Fibroblast of the aortic adventitia (primary cell): ENCODE data around the gene PHF5A. TPM values are rescaled to one million over a fixed set of nuclear protein-coding genes. Genes with fewer than 3 reads are reported as not detected.

Experiments used
- DNase-seq: peaks from one replicate; pipeline ENCODE4 v3.0.0-alpha.2; 2010; ENCODE audit warnings: low read depth
- H3K4me3 ChIP-seq: 2 replicates; pipeline ENCODE4 v1.5.1; 2011; ENCODE audit warnings: low read depth, mild to moderate bottlenecking, control low read depth, low read length, moderate library complexity
- total RNA-seq: library from RNA; depleted of rRNA; stranded (reverse); fragments of >200 nt; gene quantifications from 2 replicates; pipeline ENCODE4 v1.2.3, GENCODE V29; 2012; ENCODE audit warnings: low replicate concordance
- TF ChIP-seq, protein P1 (sequence below): IDR thresholded peaks from 2 replicates; pipeline ENCODE4 v1.5.1; 2011; ENCODE audit warnings: mild to moderate bottlenecking, low read length, control low read depth, inconsistent platforms; ENCODE audit not compliant: insufficient read depth

PHF5A gene
- total RNA-seq, 1 donor, result 34.6 TPM

DNA sequence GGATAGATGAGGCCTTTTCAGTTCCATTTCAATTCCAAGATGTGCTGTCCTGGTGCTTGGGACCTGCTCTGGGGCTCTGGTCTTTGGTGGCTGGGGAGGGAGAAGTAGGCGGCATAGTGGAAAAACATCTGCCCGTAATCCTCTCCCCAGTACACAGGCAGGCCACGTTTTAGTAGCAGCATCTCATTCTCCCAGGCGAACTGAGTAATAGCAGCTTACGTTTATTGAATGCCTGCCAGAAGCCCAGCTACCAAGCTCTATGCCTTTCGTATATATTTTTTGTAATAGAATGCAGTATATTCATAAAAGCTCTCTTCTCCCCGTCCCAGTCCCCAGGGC lies 11.9 kb upstream of the PHF5A start:
- TF ChIP-seq, protein P1, sequence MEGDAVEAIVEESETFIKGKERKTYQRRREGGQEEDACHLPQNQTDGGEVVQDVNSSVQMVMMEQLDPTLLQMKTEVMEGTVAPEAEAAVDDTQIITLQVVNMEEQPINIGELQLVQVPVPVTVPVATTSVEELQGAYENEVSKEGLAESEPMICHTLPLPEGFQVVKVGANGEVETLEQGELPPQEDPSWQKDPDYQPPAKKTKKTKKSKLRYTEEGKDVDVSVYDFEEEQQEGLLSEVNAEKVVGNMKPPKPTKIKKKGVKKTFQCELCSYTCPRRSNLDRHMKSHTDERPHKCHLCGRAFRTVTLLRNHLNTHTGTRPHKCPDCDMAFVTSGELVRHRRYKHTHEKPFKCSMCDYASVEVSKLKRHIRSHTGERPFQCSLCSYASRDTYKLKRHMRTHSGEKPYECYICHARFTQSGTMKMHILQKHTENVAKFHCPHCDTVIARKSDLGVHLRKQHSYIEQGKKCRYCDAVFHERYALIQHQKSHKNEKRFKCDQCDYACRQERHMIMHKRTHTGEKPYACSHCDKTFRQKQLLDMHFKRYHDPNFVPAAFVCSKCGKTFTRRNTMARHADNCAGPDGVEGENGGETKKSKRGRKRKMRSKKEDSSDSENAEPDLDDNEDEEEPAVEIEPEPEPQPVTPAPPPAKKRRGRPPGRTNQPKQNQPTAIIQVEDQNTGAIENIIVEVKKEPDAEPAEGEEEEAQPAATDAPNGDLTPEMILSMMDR, result no peak

DNA sequence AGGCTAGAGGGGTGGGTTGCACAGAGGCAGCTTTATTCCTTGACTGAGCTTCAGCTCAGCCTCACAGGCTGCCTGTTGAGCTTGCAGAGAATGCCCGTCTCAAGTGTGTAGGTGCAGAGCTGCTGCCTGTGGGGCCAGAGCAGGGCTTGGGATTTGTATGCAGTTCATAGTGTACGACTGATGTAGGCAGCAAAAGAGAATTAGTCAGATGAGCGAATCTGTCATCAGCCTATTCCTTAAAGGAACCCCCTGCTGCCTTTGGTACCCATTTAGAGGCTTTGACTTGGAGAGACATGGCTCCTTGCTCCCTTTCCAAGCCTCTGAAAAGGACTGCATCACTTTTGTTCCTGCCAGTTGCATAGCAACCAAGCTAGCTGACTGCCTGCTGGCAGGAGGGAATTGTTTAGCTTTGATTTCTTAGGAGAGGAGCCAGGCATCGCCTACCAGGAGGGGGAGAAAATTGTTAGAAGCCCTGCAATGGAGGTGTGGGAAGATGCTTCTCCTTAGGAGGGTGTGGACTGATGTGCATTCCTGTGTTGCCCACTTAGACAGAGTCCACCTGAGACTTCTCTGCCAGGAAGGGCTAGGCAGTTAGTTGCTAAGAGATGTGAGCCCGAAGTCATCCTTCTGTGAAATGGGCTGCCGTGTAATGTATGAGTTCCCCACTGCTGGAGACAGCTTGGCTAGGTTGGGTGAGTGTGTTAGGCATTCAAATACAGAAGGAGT lies 11.3 kb upstream of the PHF5A start:
- H3K4me3 ChIP-seq, result no peak overlapping the region
- peak; percentile 82 for DNase-seq

More for the DNA sequence above, 11.9 kb upstream of the PHF5A start:
- DNase-seq, result peak; percentile 82
- H3K4me3 ChIP-seq, result no peak overlapping the region

DNA sequence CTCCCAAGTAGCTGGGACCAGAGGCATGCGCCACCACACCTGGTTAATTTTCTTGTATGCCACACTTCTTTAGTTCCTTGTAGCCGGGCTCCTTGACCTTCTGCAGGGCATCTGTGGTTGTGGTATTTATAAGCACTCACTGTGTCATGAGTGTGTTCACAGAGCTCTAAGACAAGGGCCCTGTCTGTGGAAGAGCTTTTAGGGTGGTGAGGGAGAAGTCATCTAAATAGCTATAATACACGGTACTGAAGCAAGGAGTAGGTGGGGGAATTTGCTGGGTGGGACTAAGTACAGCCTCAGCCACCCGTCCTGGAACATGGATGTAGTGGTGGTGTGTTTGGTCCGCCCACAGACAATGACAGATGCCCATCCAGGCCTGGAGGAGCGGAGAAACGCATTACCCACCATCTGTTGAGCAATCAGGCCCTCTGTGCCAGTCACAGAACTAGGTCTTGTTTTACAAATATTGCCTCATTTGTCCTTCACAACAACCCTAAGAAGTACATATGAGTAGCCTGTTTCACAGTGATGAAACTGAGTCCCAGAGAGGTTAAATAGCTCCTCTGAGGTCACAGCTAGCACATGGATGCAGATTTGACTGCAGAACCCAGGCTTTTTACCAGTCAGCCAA lies 10.5 kb upstream of the PHF5A start:
- TF ChIP-seq, protein P1, result no peak
- peak; percentile 21 for DNase-seq
- H3K4me3 ChIP-seq, result no peak overlapping the region

More for the DNA sequence above, 11.3 kb upstream of the PHF5A start:
- TF ChIP-seq, protein P1, result peak; percentile 39

DNA sequence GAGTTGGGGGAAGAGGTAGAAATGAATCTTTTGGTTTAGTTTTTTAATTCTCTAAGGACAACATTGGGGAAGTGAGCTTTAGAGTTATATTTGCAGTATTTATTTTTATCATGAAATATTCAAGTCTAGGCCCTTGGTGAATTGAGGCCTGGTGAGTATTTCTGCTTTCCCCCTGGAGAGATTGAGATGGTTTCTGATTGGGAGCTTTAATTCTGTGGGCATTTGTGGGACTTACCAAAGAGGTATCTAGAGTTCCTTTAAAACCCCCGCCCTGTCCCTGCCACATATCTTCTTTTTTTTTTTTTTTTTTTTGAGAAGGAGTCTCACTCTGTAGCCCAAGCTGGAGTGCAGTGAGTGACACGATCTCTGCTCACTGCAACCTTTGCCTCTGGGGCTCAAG lies 10.0 kb upstream of the PHF5A start:
- DNase-seq, result no peak
- TF ChIP-seq, protein P1, result no peak
- no peak overlapping the region for H3K4me3 ChIP-seq

DNA sequence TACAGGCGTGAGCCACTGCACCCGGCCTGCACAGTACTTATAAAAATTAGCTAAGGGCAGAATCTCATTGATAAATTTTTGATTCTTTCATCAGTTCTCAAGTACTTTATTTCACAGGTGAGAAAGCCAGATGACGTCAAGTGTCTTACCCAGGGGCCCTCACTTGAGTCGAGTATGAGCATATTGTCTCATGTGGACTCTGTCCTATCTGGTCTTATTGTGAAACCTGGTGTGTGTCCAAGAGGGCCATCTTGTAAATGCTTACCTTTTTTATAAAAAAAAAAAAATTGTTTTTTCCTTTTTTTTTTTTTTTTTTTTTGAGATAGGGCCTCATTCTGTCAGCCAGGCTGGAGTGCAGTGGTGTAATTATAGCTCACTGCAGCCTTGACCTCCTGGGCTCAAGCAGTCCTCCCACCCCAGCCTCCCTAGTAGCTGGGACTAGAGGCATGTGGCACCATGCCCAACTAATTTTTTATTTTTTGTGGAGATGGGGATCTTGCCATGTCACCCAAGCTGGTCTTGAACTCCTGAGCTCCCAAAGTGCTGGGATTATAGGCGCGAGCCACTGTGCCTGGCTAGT lies 6.5 kb upstream of the PHF5A start:
- no peak overlapping the region for H3K4me3 ChIP-seq
- no peak for DNase-seq
- TF ChIP-seq, protein P1, result no peak

DNA sequence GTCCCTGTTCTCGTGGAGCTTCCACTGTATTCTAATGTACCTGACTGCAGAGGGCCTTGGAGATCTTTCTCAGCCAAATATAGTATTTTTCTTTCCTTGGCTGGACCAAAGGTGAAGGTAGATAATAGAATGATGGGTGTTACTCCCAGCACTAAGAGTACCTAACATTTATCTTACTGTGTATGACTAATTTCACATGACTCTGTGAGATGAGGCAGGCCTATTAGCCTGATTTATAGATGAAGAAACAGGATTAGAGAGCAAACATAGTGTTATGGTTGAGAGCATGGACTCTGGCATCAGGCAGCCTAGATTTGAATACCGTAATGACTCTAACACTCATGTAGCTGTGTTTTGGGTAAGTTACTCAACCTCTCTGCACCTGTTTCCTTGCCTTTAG lies 3.1 kb upstream of the PHF5A start:
- no peak for DNase-seq
- TF ChIP-seq, protein P1, result no peak
- H3K4me3 ChIP-seq, result no peak overlapping the region
